HG02885 (cell line): Measurements from ENCODE around the gene PLA2G4B.

Experiments
- ATAC-seq: cut with Tn5 transposase; IDR thresholded peaks from one replicate; pipeline ENCODE4 v1.9.1; 2021; ENCODE audit warnings: mild to moderate bottlenecking; ENCODE audit not compliant: unreplicated experiment, poor library complexity

The PLA2G4B gene, protein sequence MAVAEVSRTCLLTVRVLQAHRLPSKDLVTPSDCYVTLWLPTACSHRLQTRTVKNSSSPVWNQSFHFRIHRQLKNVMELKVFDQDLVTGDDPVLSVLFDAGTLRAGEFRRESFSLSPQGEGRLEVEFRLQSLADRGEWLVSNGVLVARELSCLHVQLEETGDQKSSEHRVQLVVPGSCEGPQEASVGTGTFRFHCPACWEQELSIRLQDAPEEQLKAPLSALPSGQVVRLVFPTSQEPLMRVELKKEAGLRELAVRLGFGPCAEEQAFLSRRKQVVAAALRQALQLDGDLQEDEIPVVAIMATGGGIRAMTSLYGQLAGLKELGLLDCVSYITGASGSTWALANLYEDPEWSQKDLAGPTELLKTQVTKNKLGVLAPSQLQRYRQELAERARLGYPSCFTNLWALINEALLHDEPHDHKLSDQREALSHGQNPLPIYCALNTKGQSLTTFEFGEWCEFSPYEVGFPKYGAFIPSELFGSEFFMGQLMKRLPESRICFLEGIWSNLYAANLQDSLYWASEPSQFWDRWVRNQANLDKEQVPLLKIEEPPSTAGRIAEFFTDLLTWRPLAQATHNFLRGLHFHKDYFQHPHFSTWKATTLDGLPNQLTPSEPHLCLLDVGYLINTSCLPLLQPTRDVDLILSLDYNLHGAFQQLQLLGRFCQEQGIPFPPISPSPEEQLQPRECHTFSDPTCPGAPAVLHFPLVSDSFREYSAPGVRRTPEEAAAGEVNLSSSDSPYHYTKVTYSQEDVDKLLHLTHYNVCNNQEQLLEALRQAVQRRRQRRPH

DNA sequence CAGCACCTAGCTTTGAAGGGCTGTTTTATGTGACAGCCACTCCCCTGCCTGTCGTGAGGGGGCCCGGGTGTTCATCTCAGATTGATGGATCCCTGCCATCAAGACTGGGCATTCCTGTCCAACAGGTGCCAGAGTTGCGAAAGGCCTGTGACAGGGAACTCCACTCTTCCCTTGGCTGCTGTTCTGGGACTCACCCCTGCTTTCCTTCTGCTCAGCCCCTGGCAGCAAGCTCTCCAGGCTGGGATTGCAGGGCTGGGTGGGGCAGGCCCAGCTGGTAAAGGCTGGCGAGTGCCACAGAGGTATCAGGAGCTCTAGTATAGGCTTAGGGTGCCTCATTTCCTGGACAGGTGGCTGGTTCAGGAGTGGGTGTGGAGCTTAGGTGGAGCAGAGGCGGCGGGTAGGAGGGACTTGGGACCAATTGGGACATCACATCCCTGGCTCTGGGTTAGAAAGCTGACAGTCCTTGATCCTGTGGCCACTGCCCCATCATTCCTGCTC is at the start of gene PLA2G4B:
TSS of gene PLA2G4B (plus strand) at position 448 of the 498 bp plus-strand sequence. CDS start 67 bp downstream, outside the sequence.
- no peak for ATAC-seq

DNA sequence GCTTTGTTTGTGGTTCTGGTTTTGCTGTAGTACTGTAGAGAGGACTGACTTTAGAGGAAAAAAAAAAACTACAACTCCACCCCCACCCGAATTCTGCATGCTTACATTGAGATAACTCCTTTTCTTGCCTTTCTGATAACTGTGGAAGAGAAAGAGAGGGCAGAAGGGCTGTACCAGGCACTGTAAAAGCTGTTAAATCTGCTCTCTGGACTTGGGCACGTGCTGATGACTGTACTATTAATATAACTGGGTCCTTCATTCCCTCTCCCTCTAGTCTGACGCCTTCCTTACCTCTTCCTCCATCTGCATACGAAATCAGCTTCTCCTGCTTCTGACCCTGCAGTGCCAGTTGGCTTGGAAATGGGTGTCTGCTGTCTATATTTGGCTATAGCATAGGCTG is 49.4 kb upstream of the PLA2G4B start:
- no peak for ATAC-seq

- ATAC-seq, result no peak
Observed at GRCh38 chr15:41789662-41790061, 49.0 kb upstream of the PLA2G4B start.

GRCh38 chr15:41790169-41790568 is 48.5 kb upstream of the PLA2G4B start:
- ATAC-seq, result no peak

DNA sequence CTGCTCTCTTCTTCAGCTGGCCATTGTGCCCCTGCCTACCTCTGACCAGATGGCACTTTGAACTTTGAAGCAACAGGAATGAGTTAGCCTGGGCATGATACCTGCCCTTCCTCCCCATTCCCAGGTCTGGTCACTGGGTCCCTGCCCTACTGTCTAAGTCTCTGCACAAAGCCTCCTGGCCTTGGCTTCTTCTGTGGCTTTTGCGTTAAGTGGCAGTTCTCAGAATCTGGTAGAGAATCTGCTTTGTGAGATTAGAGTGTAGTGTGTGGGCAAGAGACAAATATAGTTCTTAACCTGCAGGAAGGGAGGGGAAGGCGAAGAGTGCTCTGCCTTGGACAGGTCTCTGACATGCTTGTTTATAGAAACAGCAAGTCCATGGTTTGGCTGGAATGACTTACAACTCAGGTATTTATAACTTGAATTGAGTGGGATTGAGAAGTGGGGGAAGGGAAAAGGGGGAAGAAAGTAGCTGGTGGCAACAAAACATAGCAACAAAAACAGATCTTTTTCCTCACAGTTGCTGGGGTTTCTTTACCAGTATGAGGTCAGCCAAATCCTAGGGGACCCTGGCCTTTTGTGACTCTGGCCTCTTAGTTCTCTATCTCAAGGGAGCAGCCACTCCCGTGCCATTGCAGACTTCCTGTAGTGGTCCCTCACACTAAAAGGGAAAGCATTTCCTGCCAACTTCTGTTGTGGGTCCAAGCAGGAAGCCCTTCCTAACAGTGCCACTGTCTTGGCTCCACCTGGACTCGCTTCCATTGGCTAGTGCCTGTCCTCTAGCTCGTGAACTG is 47.7 kb upstream of the PLA2G4B start:
- no peak for ATAC-seq

- ATAC-seq, result no peak
Observed at GRCh38 chr15:41791547-41791937, 47.1 kb upstream of the PLA2G4B start.

DNA sequence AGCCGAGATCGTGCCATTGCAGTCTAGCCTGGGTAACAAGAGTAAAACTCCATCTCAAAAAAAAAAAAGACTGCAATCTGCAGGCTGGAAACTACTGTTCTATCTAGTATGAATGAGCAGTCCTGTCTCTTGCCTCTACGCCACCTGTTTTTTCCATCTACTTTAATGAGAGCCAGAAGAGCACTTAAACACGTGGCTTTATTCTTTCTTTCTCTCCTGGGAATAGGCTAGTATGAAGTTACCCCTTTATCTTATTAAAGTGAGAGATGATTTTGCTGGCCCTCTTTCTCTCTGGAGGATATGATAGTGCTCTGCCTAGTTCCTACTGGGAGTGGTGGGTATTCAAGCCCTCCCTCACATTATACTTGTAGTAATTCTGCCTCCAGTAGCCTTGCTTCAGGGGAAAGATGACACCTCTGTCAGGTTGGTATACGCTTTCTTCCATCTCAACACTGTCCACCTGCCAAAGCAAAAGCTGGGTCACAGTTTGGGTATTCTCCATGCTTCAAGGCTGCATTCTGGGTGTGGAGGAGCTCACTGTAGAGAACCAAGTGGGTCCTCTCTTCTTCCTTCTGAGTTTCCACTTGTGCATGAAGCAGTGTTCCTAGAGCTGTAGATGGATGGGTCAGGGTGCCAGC is 46.5 kb upstream of the PLA2G4B start:
- no peak for ATAC-seq

DNA sequence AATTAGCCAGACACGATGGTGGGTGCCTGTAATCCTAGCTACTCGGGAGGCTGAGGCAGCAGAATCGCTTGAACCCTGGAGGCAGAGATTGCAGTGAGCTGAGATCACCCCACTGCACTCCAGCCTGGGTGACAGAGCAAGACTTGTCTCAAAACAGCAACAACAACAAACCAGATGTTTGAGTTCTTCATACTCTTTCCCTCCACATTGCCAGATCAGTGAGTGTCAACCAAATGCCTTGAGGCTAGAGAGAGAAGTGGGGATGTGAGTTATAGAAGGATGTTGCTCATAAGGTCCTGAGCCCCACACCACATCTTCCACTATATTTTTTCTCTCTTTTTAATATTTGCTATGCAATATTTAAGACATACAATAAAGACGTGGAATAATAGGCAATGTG is 44.6 kb upstream of the PLA2G4B start:
- no peak for ATAC-seq

- ATAC-seq, result no peak
Observed at GRCh38 chr15:41795996-41796856, 42.4 kb upstream of the PLA2G4B start.

GRCh38 chr15:41797201-41797944 is 41.3 kb upstream of the PLA2G4B start:
- no peak for ATAC-seq

DNA sequence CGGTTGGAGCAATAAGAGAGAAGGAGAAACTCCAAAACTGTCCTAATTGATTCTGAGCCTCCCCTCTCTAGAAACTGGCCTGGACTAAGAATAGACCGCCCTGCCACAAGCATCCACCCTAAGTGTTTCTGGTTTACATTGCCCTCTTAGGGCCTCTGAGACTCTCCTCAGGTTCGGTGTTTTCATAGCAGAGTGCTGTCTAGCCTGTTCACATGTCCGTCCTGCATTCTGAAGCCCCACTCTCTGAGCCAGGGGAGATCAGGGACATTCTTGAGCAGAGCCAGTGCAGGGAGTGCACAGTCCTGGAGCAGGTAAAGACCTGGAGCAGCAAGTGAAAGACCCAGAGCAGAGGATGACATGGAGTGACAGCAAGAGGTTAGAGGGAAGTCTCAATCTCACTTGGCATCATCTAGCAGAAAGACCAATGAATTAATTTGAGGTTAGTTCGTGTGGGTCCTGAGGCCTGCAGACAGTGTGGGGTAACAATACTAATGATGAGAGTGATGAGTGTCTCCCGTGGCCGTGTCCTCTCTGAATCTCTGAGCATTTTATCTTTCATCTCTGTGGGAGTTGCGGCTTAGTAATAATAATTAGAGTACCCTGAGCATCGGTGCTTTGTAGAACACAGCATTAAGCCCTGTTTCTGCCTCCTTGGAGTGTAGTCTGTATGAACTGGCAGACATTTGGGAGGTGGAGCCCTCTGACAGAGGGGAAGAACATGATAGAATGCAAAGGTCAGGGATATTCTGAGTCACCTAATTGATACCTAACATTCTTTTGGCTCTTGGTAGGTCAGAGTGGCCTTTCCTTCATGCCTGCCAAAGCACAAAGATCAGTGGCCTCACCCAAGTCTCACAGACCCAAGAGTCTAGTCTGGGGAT is 39.8 kb upstream of the PLA2G4B start:
- ATAC-seq, result no peak

- ATAC-seq, result no peak
Observed at GRCh38 chr15:41799488-41799805, 39.2 kb upstream of the PLA2G4B start.

DNA sequence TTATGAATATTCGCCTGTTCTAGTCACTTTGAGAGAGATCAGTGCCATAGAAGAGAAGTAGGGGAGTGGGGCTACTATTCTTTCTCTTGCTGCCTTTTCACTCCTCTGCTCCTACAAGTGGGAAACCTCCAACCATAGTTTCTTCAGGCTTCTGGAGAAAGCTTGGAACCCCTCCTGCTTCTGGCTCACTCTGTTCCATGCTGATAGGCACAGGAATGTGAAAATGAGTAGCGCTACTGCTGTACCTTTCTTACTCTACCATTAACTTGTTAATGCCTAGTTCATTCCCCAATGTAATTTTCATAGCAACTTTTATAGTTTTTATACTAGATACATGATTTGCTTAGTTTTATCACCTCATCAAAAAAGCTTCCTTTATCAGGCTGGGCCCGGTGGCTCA is 37.5 kb upstream of the PLA2G4B start:
- no peak for ATAC-seq

GRCh38 chr15:41801850-41802455 is 36.7 kb upstream of the PLA2G4B start:
- no peak for ATAC-seq

GRCh38 chr15:41804361-41804760 is 34.3 kb upstream of the PLA2G4B start:
- ATAC-seq, result no peak

- ATAC-seq, result no peak
Observed at GRCh38 chr15:41804916-41805666, 33.6 kb upstream of the PLA2G4B start.

DNA sequence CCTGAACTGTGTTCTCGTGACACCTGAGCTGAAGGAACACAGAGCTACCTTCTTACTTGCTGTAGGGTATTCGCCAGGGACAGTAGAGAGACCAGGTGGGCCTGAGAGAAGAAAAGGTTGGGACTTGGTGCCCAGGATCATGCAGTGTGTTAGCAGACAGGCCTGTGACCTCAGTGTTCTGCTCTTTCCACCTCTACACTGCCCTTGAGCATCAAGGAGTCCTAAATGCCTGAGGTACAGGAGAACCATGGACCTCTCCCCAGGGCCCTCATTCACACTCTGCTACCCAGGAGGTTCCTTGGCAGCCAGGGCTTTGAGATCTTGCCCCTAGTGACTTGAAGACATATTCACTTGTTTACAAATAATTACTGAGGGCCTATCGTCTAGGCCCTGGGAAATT is 32.9 kb upstream of the PLA2G4B start:
- ATAC-seq, result no peak
